B cell (primary cell): Measurements from ENCODE around the gene LEPROT. TPM values are rescaled to one million over a fixed set of nuclear protein-coding genes. Genes with fewer than 3 reads are reported as not detected.

Experiments
- ATAC-seq: fragments of 200-7000 bp; cut with Tn5 transposase; one replicate; pipeline ENCODE4 v1.10.0; 2021; ENCODE audit warnings: low read depth, mild to moderate bottlenecking, moderate number of reproducible peaks, moderate library complexity
- CTCF ChIA-PET: fragments of 350-600 bp; sonication (Branson Sonifier 250); formaldehyde crosslinking; loops from one replicate; lab custom pipeline; 2021; ENCODE audit warnings: antibody characterized with exemption, inconsistent platforms; lab: Charles Lee
- POLR2A ChIA-PET: fragments of 350-600 bp; sonication (Branson Sonifier 250); formaldehyde crosslinking; loops from one replicate; lab custom pipeline; 2021; ENCODE audit warnings: antibody characterized with exemption; lab: Charles Lee
- DNase-seq: peaks from one replicate; pipeline ENCODE4 v3.0.0; 2013
- H2AFZ ChIP-seq: 2 replicates; pipeline ENCODE4 v1.6.1; 2012; ENCODE audit warnings: mild to moderate bottlenecking, low read depth, low read length; ENCODE audit not compliant: insufficient read depth, poor library complexity, severe bottlenecking
- H3K27ac ChIP-seq, 2 donors: 1 replicate in 1 of 2; 2 replicates in 1 of 2; pipeline ENCODE4 v1.5.1; 2012 to 2013; ENCODE audit warnings: low read length in 2 of 2, mild to moderate bottlenecking in 2 of 2, moderate library complexity in 1 of 2
- H3K27me3 ChIP-seq, 4 experiments: fragments of 200-600 bp in 1 of 4; sonication (generic) in 1 of 4; replicated peaks in 1 of 4; 1 replicate in 2 of 4; 2 replicates in 2 of 4; pipeline versions ENCODE4 v1.6.1 to v1.7.0; 2013 to 2016; ENCODE audit warnings: low read length in 3 of 4, mild to moderate bottlenecking in 2 of 4, mixed read lengths in 1 of 4, moderate library complexity in 1 of 4; ENCODE audit not compliant: insufficient read depth in 4 of 4, control insufficient read depth in 3 of 4; ENCODE audit errors: control extremely low read depth in 1 of 4
- H3K36me3 ChIP-seq, 2 experiments: replicated peaks in 1 of 2; 1 replicate in 1 of 2; 2 replicates in 1 of 2; pipeline versions ENCODE4 v1.6.1 to v1.7.1; 2013; ENCODE audit warnings: low read length in 1 of 2; ENCODE audit not compliant: insufficient read depth in 2 of 2, control insufficient read depth in 1 of 2; ENCODE audit errors: control extremely low read depth in 1 of 2, extremely low read depth in 1 of 2
- H3K4me1 ChIP-seq, 2 donors: fragments of 200-600 bp in 1 of 2; sonication (generic) in 1 of 2; 1 replicate in 1 of 2; 2 replicates in 1 of 2; pipeline versions ENCODE4 v1.5.1 to v1.6.1; 2013 to 2017; ENCODE audit warnings: low read length in 2 of 2; ENCODE audit not compliant: control insufficient read depth in 2 of 2, insufficient read depth in 2 of 2
- H3K4me2 ChIP-seq: replicated peaks from 2 replicates; pipeline ENCODE3; 2012; ENCODE audit warnings: mild to moderate bottlenecking, low read depth, low read length; ENCODE audit not compliant: poor library complexity, severe bottlenecking
- H3K4me3 ChIP-seq, 5 experiments: fragments of 200-600 bp in 1 of 5; sonication (generic) in 1 of 5; 1 replicate in 3 of 5; 2 replicates in 2 of 5; pipeline versions ENCODE4 v1.5.1 to v1.7.0; 2011 to 2016; ENCODE audit warnings: low read length in 4 of 5, mild to moderate bottlenecking in 4 of 5, low read depth in 2 of 5, control low read depth in 1 of 5, moderate library complexity in 1 of 5; ENCODE audit not compliant: insufficient read depth in 1 of 5; ENCODE audit errors: control extremely low read depth in 1 of 5, extremely low read depth in 1 of 5
- H3K79me2 ChIP-seq: fragments of 200-600 bp; sonication (generic); one replicate; pipeline ENCODE4 v1.6.0; 2016; ENCODE audit warnings: low read length; ENCODE audit not compliant: control insufficient read depth, insufficient read depth
- H3K9ac ChIP-seq: fragments of 200-600 bp; sonication (generic); 2 replicates; pipeline ENCODE4 v1.6.1; 2017; ENCODE audit warnings: mild to moderate bottlenecking, low read length, moderate library complexity
- H3K9me3 ChIP-seq, 3 donors: one replicate each; pipeline versions ENCODE4 v1.6.1 to v1.7.1; 2013; ENCODE audit warnings: low read length in 2 of 3; ENCODE audit not compliant: control insufficient read depth in 2 of 3, insufficient read depth in 1 of 3; ENCODE audit errors: control extremely low read depth in 1 of 3
- H4K20me1 ChIP-seq: 2 replicates; pipeline ENCODE4 v1.6.0; 2012; ENCODE audit warnings: mild to moderate bottlenecking, low read length; ENCODE audit not compliant: insufficient read depth, control insufficient read depth, poor library complexity, severe bottlenecking
- H3K27ac Mint-ChIP-seq: one replicate; pipeline ENCODE4 v1.8.0; 2021; ENCODE audit warnings: mixed read lengths
- H3K27me3 Mint-ChIP-seq: one replicate; pipeline ENCODE4 v1.8.0; 2021; ENCODE audit warnings: mixed read lengths
- H3K4me1 Mint-ChIP-seq: one replicate; pipeline ENCODE4 v1.8.0; 2021; ENCODE audit warnings: mixed read lengths
- H3K4me3 Mint-ChIP-seq: one replicate; pipeline ENCODE4 v1.8.0; 2021; ENCODE audit warnings: mixed read lengths
- H3K9me3 Mint-ChIP-seq: one replicate; pipeline ENCODE4 v1.8.0; 2022; ENCODE audit warnings: mixed read lengths; ENCODE audit not compliant: insufficient read depth
- EZH2 ChIP-seq: IDR thresholded peaks from 2 replicates; pipeline ENCODE4 v1.6.1; 2012; ENCODE audit warnings: borderline replicate concordance, low read depth, mild to moderate bottlenecking, moderate library complexity, low read length; ENCODE audit not compliant: insufficient read depth, poor library complexity, severe bottlenecking
- WGBS: methylation state at CpG from one replicate; pipeline ENCODE4 v1.1.5; 2013; ENCODE audit warnings: missing lambda C conversion rate; ENCODE audit not compliant: insufficient coverage; 5-methylcytosine and 5-hydroxymethylcytosine counted together
- intact Hi-C: fragments of 100-400 bp; cut with micrococcal nuclease; formaldehyde crosslinking; loops from one replicate; pipeline ENCODE4 v1.10.0; 2022
- polyA plus RNA-seq: library from polyadenylated mRNA; depleted of rRNA; stranded (reverse); fragments of >200 nt; gene quantifications from 2 replicates; pipeline ENCODE4 v1.2.3, GENCODE V29; 2012
- total RNA-seq, 2 donors: library from RNA; stranded (reverse); fragments of 120-200 nt in 1 of 2; gene quantifications; 1 replicate in 1 of 2; 2 replicates in 1 of 2; pipeline versions ENCODE4 v1.2.3 to v1.2.4, GENCODE V29; 2013 to 2022
- TF ChIP-seq, protein P1 (sequence below): fragments of 200-600 bp; IDR thresholded peaks from one replicate; pipeline ENCODE4 v1.8.0; 2022; ENCODE audit warnings: antibody characterized with exemption, mild to moderate bottlenecking

Gene LEPROT
- total and polyA plus RNA-seq, 2 donors (not counting 1 experiment from before 2014, with no cell fraction given), result 9.7 to 26.5 TPM

DNA sequence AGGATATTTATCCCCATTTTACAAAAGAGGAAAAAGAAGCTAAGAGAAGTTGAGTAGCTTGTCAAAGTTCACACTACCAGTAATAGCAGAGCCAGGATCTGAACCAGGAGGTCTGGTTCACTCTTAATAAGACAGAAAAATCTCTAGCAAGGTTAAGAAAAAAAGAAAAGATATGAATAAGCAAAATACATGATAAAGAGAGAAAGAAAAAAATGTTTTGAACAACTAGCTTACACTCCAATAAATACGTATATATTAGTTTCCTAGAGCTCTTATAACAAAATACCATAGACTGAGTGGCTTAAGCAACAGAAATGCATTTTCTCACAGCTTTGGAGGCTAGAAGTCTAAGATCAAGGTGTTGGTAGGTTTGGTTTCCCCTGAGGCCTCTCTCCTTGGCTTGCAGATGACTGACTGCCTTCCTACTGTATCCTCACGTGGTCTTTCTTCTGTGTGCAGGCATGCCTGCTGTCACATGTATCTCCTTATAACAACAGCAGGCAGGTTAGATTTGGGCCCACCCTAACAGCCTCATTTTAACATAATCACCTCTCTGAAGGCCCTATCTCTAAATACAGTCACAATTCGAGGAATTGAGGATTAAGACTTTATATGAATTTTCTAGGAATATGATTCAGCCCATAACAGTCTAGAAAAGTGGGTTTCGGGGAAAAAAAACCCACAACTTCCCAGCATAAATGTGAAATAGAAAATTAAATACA is 60.4 kb downstream of the LEPROT start:
- Histone ChIP-seq H3K4me1 (no peaks in the 10 kb centered on the region), H3K4me2 (no peak overlapping the region), H3K27ac (no peak overlapping the region), H3K27me3 (no peaks in the 10 kb centered on the region), H3K9me3 (no peaks in the 10 kb centered on the region), H3K4me3 (no peak overlapping the region), H4K20me1 (no peaks in the 10 kb centered on the region), H3K79me2 (no peaks in the 10 kb centered on the region), H3K36me3 (no peaks in the 10 kb centered on the region), H3K9ac (no peak overlapping the region), H2AFZ (no peak overlapping the region)
- no peaks in the 10 kb centered on the region for H3K9me3 Mint-ChIP-seq
- WGBS, result 50% methylated on average over 1 of the region's 4 CpGs
- DNase-seq (no peak), ATAC-seq (no peak)
- intact Hi-C loops, result no loop called here
- no peaks in the 10 kb centered on the region for H3K4me1 Mint-ChIP-seq
- TF ChIP-seq EZH2, result no peak
- TF ChIP-seq, protein P1, sequence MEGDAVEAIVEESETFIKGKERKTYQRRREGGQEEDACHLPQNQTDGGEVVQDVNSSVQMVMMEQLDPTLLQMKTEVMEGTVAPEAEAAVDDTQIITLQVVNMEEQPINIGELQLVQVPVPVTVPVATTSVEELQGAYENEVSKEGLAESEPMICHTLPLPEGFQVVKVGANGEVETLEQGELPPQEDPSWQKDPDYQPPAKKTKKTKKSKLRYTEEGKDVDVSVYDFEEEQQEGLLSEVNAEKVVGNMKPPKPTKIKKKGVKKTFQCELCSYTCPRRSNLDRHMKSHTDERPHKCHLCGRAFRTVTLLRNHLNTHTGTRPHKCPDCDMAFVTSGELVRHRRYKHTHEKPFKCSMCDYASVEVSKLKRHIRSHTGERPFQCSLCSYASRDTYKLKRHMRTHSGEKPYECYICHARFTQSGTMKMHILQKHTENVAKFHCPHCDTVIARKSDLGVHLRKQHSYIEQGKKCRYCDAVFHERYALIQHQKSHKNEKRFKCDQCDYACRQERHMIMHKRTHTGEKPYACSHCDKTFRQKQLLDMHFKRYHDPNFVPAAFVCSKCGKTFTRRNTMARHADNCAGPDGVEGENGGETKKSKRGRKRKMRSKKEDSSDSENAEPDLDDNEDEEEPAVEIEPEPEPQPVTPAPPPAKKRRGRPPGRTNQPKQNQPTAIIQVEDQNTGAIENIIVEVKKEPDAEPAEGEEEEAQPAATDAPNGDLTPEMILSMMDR, result no peak
- no peaks in the 10 kb centered on the region for H3K27me3 Mint-ChIP-seq
- ChIA-PET CTCF (no interaction called here), POLR2A (no interaction called here)
- no peak overlapping the region for H3K4me3 Mint-ChIP-seq
- H3K27ac Mint-ChIP-seq, result no peak overlapping the region

DNA sequence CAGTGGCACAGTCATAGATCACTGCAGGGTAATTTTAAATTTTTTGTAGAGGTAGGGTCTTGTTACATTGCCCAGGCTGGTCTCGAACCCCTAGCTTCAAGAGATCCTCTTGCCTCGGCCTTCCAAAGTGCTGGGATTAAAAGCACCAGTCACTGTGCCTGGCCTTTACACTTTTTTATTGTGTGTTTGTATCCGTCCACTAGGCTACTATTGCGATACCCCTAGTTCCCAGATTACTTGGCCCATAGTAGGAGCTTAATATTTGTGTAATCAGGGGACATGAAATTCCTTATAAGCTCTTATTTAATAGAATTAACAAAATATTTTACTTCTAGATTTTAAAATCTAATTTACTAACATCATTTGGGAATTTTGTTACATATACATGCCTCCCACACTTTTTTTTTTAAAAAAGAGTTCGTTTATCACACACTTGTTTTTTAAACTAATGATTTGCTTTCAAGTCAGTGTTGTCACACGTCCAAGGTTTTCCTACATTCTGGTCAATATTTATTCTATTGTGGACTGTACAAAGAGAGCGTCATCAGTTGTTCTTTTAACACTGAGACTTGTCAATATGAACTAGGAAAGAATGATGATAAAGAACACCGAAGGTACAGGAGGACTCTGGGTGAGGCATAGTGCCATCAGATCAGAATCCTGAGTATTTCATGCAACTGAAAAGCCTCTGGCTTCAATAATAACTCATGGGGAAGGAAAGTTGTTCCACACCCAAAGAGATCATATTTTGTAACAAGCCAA is 63.7 kb downstream of the LEPROT start:
- Mint-ChIP-seq H3K27ac (no peak overlapping the region), H3K4me3 (no peak overlapping the region), H3K9me3 (no peaks in the 10 kb centered on the region), H3K4me1 (no peaks in the 10 kb centered on the region), H3K27me3 (no peaks in the 10 kb centered on the region)
- Histone ChIP-seq H4K20me1 (no peaks in the 10 kb centered on the region), H3K27me3 (no peaks in the 10 kb centered on the region), H3K36me3 (no peaks in the 10 kb centered on the region), H3K9ac (no peak overlapping the region), H3K27ac (no peak overlapping the region), H2AFZ (no peak overlapping the region), H3K4me2 (no peak overlapping the region), H3K9me3 (no peaks in the 10 kb centered on the region), H3K4me3 (no peak overlapping the region), H3K4me1 (no peaks in the 10 kb centered on the region), H3K79me2 (no peaks in the 10 kb centered on the region)
- TF ChIP-seq, protein P1, result no peak
- no peak for TF ChIP-seq EZH2
- CTCF ChIA-PET, result no interaction called here
- no peak for ATAC-seq
- no peak for DNase-seq
- intact Hi-C loops, result no loop called here
- POLR2A ChIA-PET, result no interaction called here
- WGBS, result 90% methylated on average over 2 of the region's 8 CpGs
